NCI-H2227 (cell line): Measurements from ENCODE around the gene SBSN.

Experiments used
- DNase-seq: peaks from one replicate; lab custom pipeline; 2025; ENCODE audit not compliant: unreplicated experiment; lab: John Stamatoyannopoulos, UW

Gene SBSN

GRCh38 chr19:35533822-35534392 lies 5.8 kb upstream of the SBSN start:
- no peak for DNase-seq

GRCh38 chr19:35533201-35533821 lies 5.2 kb upstream of the SBSN start, which contains the start of gene GAPDHS:
Gene GAPDHS, plus strand, starts transcription at chr19:35533456. Its CDS starts 72 bp downstream, at chr19:35533528.
- DNase-seq, result no peak

DNA sequence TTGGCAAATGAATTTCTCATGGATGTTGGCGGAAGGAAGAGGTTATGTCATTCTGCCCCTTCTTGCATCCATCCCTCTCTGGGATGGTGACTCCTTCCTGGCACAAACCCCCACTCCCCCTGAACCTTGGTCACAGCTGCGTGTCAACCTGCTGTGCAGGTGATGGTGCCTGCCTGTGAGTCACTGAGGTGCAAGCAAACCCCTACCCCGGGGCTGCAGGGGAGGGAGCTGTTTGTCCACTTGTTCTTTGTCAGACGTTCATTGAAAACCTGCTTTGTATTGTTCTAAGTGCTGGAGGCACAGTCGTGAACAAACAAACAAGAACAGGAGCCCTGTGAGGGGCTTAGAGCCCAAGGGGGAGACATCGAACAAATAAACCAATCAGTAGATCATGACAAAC lies 3.2 kb upstream of the SBSN start:
- no peak for DNase-seq

GRCh38 chr19:35529241-35530218 lies 1.4 kb upstream of the SBSN start:
- DNase-seq, result no peak

DNA sequence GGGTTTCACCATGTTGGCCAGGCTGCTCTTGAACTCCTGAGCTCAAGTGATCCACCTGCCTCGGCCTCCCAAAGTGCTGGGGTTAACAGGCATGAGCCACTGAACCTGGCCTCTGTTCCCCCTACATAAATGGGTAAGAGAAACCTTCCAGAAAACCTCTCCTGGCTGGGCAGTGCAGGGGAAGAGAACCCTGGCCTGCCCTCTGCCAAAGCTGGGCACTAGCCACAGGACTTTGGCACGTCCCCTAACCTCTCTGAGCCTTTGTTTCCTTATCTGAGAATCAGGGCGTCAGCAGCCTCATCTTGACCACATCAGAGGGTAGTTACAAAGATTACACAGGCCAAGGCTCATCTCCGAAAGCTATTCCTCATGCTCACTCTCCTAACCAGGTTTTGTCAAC lies 2.2 kb downstream of the SBSN start:
- no peak for DNase-seq

- DNase-seq, result no peak
Observed at GRCh38 chr19:35524181-35524837, 3.8 kb downstream of the SBSN start.

DNA sequence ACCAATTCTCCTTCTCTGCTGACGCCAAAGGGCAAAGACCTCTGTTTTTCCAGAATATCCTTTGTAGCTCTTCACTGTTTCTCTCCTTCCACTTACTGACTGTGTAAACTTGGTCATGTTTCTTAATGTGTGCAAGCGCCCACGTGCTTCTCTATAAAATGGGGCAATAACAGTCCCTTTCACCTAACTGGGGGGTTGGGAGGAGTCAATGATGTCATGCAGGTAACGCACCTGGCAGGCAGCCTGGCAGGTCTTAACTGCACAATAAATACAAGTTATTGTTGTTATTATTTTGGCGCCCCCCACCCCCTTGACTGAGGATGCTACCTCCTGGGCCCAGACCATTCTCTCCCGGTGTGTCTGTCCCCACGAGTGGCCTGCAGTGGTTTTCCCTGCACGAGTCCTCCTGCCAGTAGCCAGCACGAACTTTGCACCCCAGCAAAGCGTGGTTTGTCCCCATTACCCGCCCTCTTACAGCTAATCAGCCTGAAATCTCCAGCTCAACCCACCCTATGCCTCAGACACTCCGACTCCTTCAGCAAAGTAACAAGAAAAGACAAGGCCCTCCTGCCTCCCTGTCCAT lies 5.3 kb downstream of the SBSN start:
- no peak for DNase-seq

DNA sequence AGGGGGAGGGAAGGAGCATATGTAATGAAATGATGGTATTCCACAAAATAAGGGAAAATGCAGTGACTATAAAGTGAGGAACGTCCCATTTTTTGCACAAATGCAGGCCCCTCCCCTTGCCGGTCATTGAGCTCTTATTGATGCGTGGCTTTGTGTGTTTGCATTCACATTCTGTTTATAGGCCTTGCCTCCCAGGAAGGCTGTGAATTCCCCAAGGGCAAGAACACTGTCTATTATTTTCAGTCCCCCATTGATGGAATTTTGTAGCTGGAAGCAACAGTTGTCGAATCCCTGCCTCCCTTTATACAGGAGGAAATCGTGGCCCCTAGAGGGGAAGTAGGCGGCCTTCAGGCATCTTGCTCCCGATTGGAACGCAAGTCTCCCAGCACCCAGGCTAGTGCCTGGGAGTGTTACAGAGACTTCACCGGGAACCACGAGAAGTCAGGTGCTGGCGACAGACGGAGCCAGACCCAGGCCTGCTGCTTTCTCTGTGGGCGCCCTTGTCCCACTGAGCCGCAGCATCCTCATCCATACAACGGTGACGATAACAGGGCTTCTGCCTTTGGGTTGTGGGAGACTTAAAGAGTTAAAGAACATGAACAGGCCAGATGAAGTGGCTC lies 6.9 kb downstream of the SBSN start:
- DNase-seq, result no peak

DNA sequence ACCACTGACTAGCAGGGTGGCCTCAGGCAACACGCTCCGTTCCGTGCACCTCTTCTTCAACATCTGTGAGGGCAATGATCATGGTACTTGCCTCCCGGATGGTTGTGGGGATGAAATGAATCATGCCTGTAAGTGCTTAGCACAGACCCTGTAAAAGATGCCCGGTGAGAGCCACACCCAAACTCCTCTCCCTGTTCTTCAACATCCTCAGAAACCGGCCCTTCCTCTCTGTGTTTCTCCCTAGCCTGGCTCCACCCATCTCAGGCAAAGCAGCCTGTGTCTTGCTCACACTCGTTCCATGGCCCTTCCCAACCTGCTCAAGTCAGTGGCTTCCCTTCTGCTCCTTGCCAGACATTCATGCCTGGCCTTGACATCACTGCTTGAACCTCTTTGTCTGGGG lies 8.8 kb downstream of the SBSN start:
- no peak for DNase-seq

DNA sequence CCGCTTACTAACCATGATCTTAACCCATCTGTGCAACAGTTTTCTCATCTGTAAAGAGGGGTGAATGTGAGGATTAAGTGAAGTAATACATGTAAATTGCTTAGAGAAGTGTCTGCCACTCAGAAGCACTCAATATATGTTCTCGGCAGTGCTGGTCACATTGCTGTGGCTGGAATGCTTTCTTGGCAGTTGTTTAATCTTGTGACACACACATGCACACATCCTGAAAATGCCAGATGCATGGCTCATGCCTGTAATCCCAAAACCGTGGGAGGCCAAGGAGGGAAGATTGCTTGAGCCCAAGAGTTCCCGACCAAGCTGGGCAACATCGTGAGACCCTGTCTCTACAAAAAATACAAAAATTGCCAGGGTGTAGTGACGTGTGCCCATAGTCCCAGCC lies 9.8 kb downstream of the SBSN start:
- no peak for DNase-seq

- DNase-seq, result no peak
Observed at GRCh38 chr19:35517342-35517741, 10.8 kb downstream of the SBSN start.

GRCh38 chr19:35516310-35516709 lies 11.8 kb downstream of the SBSN start:
- no peak for DNase-seq

GRCh38 chr19:35514282-35514809 lies 13.8 kb downstream of the SBSN start:
- no peak for DNase-seq

DNA sequence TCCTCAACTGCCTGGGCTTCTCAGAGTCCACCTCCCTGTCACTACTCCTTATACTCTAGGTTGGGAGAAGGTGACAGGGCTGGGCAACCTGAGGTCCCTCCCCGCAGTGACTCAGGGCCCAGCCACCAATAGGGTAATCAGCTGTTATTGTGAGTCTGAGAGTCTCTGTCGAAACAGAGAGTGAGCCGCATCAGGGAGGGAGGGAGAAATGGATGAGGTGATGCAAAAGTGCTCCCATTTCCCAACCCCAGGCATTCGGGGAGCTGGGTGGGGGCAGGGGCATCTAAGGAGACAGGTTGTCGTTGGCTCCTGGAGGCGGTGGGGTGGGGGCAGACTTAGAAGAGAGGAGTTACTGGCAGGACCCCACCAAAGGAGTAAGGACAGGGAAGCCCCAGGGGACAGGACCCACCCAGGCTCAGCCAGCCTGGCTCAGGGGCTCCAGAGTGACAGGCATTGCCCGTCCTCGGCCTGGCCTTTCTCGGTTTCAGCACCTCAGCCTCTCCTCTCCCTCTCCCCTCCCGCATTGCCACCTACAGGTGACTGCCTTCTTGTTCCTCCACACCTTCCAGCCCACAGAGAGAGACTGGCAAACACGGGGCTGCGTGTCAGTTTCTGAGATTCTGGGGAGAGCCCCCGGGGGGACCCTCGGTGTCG lies 14.4 kb downstream of the SBSN start, which contains the start of gene DMKN:
TSS of gene DMKN (minus strand) at position 22 of the 654 bp plus-strand sequence. CDS start 174 bp downstream, outside the sequence.
- peak; percentile 68 for DNase-seq

GRCh38 chr19:35512831-35513627 lies 15.1 kb downstream of the SBSN start:
- DNase-seq, result no peak

DNA sequence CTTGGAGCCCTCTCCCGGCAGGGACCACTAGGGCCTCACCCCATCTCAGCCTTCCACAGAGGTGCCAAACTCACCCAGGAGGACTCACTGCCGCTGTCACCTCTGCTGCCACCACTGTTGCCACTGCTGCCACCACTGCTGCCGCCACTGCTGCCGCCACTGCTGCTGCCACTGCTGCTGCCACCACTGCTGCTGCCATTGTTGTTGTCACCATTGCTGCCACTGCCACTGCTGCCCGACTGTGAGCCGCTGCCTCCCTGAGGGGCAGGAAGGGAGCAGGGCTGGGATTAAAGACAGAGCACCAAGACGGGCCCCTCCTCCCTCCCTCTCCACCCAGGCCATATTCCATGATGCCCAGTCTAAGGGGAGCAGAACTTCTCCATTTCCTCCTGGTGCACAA lies 16.8 kb downstream of the SBSN start:
- DNase-seq, result no peak

DNA sequence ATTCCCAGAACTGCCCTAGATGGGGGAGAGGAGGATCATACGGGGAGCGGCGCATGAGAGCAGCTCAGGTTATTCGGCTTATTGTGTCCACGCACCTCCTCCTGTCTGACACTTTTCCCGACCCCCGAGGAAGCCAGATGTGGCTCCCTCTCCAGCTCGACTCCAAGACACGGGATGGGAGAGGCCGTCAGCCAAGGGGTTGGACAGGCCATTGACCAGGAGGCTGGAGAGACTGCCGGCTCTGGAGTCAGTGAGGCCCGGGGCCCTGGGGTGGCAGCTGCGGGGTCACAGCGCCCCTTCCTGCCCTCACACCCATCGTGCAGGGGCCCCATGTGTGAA lies 17.5 kb downstream of the SBSN start:
- no peak for DNase-seq

- peak; percentile 97 for DNase-seq
Observed at GRCh38 chr19:35509861-35510625, 18.1 kb downstream of the SBSN start.
